Natural killer cell (primary cell): Measurements from ENCODE around the gene HOXB5. TPM values are rescaled to one million over a fixed set of nuclear protein-coding genes. Genes with fewer than 3 reads are reported as not detected.
A peak's percentile ranks its signal among the peaks of the same experiment; 100 is the strongest.

Experiments used
- ATAC-seq, 3 donors: fragments of 150-1000 bp in 2 of 3; fragments of 200-7000 bp in 1 of 3; cut with Tn5 transposase; 1 replicate in 1 of 3; 2 replicates in 2 of 3; pipeline ENCODE4 v1.10.0; 2021; ENCODE audit warnings: mild to moderate bottlenecking in 2 of 3, moderate library complexity in 2 of 3
- DNase-seq, 2 donors: peaks; one replicate each; pipeline versions ENCODE4 v3.0.0 to v3.0.0-alpha.2; 2013 to 2021; ENCODE audit warnings: mixed read lengths in 1 of 2
- H3K27ac ChIP-seq: one replicate; pipeline ENCODE4 v1.5.1; 2013; ENCODE audit warnings: mild to moderate bottlenecking, low read length
- H3K27me3 ChIP-seq: one replicate; pipeline ENCODE4 v1.6.1; 2013; ENCODE audit warnings: low read length; ENCODE audit not compliant: control insufficient read depth, insufficient read depth
- H3K36me3 ChIP-seq: one replicate; pipeline ENCODE4 v1.6.1; 2013; ENCODE audit warnings: low read length; ENCODE audit not compliant: control insufficient read depth, insufficient read depth
- H3K4me1 ChIP-seq: one replicate; pipeline ENCODE4 v1.6.1; 2013; ENCODE audit warnings: low read length; ENCODE audit not compliant: control insufficient read depth, insufficient read depth
- H3K4me3 ChIP-seq: one replicate; pipeline ENCODE4 v1.5.1; 2013; ENCODE audit warnings: low read length
- H3K9me3 ChIP-seq: one replicate; pipeline ENCODE4 v1.6.1; 2013; ENCODE audit warnings: low read length; ENCODE audit not compliant: control insufficient read depth, insufficient read depth
- H3K27ac Mint-ChIP-seq, 2 donors: one replicate each; pipeline ENCODE4 v1.8.0; 2022; ENCODE audit warnings: mild to moderate bottlenecking in 2 of 2, mixed read lengths in 2 of 2, moderate library complexity in 1 of 2
- H3K27me3 Mint-ChIP-seq, 2 donors: one replicate each; pipeline ENCODE4 v1.8.0; 2022; ENCODE audit warnings: low read depth in 2 of 2, mixed read lengths in 2 of 2
- H3K36me3 Mint-ChIP-seq: one replicate; pipeline ENCODE4 v1.8.0; 2022; ENCODE audit warnings: mixed read lengths
- H3K4me1 Mint-ChIP-seq, 2 donors: one replicate each; pipeline ENCODE4 v1.8.0; 2022; ENCODE audit warnings: mixed read lengths in 2 of 2
- H3K4me3 Mint-ChIP-seq: one replicate; pipeline ENCODE4 v1.8.0; 2022; ENCODE audit warnings: mild to moderate bottlenecking, moderate library complexity, mixed read lengths
- H3K9me3 Mint-ChIP-seq, 2 donors: one replicate each; pipeline ENCODE4 v1.8.0; 2022; ENCODE audit warnings: mixed read lengths in 2 of 2
- WGBS: methylation state at CpG from one replicate; pipeline ENCODE4 v1.1.7; 2013; ENCODE audit warnings: missing lambda C conversion rate; ENCODE audit not compliant: insufficient coverage; 5-methylcytosine and 5-hydroxymethylcytosine counted together
- intact Hi-C: fragments of 100-400 bp; cut with micrococcal nuclease; formaldehyde crosslinking; loops from one replicate; pipeline ENCODE4 v1.14.2; 2022
- total RNA-seq, 4 donors: library from RNA; stranded (reverse); fragments of 120-200 nt in 1 of 4; gene quantifications; one replicate each; pipeline versions ENCODE4 v1.2.3 to v1.2.4, GENCODE V29; 2013 to 2022
- TF ChIP-seq, protein P1 (sequence below): fragments of 200-600 bp; IDR thresholded peaks from one replicate; pipeline ENCODE4 v1.8.0; 2022; ENCODE audit warnings: antibody characterized with exemption

Gene HOXB5
- total RNA-seq, result not detected
- not detected for total RNA-seq (2013)

DNA sequence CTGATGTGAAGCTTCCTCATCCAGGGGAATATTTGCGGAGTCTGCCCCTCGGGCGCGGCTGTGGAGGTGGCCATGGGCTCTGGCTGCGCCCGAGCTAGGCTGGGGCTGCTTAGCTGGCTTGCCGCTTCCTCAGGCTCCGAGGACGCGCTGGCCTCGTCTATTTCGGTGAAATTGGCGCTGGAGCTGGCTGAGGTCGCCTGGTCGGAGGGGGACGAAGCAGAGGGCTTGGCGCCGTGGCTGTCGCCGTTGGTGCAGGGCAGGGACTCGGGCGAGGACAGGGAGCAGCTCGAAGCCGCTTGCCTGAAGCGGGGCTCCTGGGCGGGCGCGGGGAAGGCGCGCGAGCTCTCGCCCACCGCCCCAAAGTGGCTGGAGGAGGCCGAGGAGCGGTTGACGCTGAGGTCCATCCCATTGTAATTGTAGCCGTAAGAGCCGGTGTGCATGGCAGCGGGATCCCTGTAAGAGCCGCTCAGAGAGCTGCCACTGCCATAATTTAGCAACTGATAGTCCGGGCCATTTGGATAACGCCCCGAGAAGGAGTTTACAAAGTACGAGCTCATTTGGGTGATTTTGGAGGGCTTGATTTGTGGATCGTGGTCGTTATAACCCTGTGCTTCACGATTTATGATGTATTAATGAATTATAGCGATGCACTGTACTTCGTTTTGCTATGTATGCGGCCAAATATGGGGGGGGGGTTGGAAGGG lies at the start of gene HOXB5:
HOXB5 (minus strand) TSS at position 654 of the 704 bp plus-strand sequence; CDS start at position 557, 97 bp downstream.
- H3K36me3 Mint-ChIP-seq, result no peaks in the 10 kb centered on the region
- no peaks in the 10 kb centered on the region for H3K36me3 ChIP-seq
- intact Hi-C loops, result loop anchor here (1.0 to 5.0 kb wide), 2 partner anchors 257 to 331 kb away; no protein-coding TSS in a partner anchor
- DNase-seq, result peak in 1 of 2 donors; percentile 57
- under 1% methylated on average over 49 of the region's 50 CpGs for WGBS
- peaks cover 44% of the 10 kb centered on the region for H3K4me1 ChIP-seq
- peak within 1 kb of the TSS; percentile 48 for H3K27ac Mint-ChIP-seq
- peak in 2 of 3 donors; percentile 17 to 25 for ATAC-seq
- no peak within 1 kb of the TSS for H3K27ac ChIP-seq
- no peaks in the 10 kb centered on the region for H3K9me3 ChIP-seq
- H3K27me3 ChIP-seq, result peaks cover 65% of the 10 kb centered on the region
- H3K27me3 Mint-ChIP-seq, result peaks cover 80 to 87% of the 10 kb centered on the region in 2 donors
- peak within 1 kb of the TSS; percentile 87 for H3K4me3 Mint-ChIP-seq
- no peaks in the 10 kb centered on the region for H3K9me3 Mint-ChIP-seq
- peak within 1 kb of the TSS; percentile 14 for H3K4me3 ChIP-seq
- H3K4me1 Mint-ChIP-seq, result peaks cover 39 to 49% of the 10 kb centered on the region in 2 donors
- TF ChIP-seq, protein P1, sequence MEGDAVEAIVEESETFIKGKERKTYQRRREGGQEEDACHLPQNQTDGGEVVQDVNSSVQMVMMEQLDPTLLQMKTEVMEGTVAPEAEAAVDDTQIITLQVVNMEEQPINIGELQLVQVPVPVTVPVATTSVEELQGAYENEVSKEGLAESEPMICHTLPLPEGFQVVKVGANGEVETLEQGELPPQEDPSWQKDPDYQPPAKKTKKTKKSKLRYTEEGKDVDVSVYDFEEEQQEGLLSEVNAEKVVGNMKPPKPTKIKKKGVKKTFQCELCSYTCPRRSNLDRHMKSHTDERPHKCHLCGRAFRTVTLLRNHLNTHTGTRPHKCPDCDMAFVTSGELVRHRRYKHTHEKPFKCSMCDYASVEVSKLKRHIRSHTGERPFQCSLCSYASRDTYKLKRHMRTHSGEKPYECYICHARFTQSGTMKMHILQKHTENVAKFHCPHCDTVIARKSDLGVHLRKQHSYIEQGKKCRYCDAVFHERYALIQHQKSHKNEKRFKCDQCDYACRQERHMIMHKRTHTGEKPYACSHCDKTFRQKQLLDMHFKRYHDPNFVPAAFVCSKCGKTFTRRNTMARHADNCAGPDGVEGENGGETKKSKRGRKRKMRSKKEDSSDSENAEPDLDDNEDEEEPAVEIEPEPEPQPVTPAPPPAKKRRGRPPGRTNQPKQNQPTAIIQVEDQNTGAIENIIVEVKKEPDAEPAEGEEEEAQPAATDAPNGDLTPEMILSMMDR, result no peak

DNA sequence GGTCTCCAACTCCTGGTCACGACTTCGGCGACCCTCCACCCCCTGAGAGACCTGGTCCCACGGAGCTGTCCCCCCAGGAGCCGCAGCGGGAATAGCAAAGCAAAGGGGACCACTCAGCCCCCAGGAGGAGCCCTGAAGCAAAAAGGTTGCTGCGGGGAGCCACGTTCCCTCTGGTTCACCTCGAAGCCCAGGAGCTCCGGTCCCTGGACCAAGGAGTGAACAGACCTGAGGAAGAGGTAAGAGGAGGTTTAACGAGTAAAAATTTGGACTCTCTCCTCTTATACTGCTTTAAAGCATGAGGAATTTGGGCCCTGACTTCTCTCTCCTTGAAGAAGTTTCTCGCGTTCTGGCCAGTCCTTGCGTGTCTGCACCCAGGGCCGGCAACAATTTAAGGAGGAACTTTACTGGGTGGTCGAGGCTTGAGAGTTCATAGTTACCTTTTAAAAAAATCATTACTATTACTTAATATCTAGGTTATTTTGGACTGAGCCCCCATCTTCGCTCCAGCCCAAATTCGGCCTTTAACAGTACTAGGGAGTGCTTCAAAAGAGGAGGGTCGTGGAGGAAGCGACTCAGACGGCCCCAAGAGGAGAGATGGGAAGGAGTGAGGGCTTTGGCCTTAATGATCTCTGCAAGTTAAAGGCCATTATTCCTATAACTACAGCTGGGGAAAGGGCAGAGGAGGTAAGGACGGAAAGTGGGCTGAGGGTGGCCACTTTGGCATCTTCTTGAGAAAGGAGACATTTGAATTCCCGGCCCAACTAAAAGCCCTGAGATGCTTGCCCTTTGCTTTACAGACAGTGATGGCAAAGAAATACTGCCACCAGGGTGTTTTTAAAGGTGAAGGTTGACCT lies 49.5 kb upstream of the HOXB5 start:
- 69% methylated on average over 20 of the region's 23 CpGs for WGBS
- Histone ChIP-seq H3K4me3 (no peak overlapping the region), H3K9me3 (no peaks in the 10 kb centered on the region), H3K27ac (no peak overlapping the region), H3K36me3 (no peaks in the 10 kb centered on the region), H3K27me3 (peaks cover 48% of the 10 kb centered on the region), H3K4me1 (peaks cover 22% of the 10 kb centered on the region)
- ATAC-seq (no peak), DNase-seq (no peak)
- Mint-ChIP-seq H3K27me3 (peaks cover 73 to 78% of the 10 kb centered on the region in 2 donors), H3K9me3 (no peaks in the 10 kb centered on the region), H3K4me1 (peaks cover 16 to 35% of the 10 kb centered on the region in 2 donors), H3K36me3 (peaks cover 6% of the 10 kb centered on the region), H3K27ac (no peak overlapping the region), H3K4me3 (no peak overlapping the region)
- intact Hi-C loops, result no loop called here
- TF ChIP-seq, protein P1, result no peak

DNA sequence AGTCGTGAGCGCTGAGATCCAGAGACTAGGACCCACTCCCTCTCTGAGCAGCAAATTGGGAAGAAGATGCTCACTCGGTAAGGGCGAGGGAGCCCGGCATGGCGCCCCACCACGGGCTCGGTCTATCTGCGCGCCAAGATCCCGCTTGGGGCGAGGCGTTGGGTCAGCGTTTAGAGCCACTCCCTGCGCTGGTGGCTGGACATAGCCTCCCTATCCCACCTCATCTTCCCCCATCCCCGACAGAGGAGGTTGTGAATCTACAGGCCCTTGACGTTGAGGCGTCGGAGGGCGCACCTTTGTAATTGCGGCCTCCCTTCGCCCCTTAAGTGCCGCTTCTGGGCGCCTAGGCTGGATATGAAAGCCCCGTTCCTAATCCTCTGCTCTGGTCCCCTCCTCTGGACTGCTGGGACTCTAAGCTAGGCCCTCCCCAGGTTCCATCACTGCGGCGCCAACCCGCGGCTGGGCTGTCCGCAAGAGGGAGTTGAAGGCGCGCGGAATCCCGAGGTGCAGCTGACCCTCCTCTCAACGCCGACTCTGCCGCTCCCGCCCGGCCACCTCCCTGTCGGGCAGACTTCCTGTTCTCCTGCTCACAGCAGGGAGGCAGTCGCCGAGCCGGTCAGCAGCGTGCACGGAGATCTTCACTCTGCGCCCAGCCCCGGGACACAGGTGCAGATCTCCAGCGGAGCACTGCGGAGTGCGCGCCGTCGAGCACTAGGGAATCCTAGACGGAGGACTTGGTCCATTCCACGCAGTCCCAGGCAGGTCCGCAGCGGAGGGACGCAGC lies 48.7 kb upstream of the HOXB5 start:
- Histone ChIP-seq H3K27me3 (peaks cover 44% of the 10 kb centered on the region), H3K9me3 (no peaks in the 10 kb centered on the region), H3K27ac (no peak overlapping the region), H3K4me1 (peaks cover 15% of the 10 kb centered on the region), H3K4me3 (no peak overlapping the region), H3K36me3 (no peaks in the 10 kb centered on the region)
- Mint-ChIP-seq H3K4me1 (peaks cover 15 to 27% of the 10 kb centered on the region in 2 donors), H3K36me3 (peaks cover 6% of the 10 kb centered on the region), H3K27me3 (peaks cover 74 to 86% of the 10 kb centered on the region in 2 donors), H3K9me3 (no peaks in the 10 kb centered on the region), H3K27ac (no peak overlapping the region), H3K4me3 (no peak overlapping the region)
- DNase-seq (no peak), ATAC-seq (no peak)
- TF ChIP-seq, protein P1, result no peak
- intact Hi-C loops, result no loop called here
- 18% methylated on average over 58 of the region's 58 CpGs for WGBS
